HCT116 (cell line): ENCODE data around the gene ITPKB. TPM values are rescaled to one million over a fixed set of nuclear protein-coding genes. Genes with fewer than 3 reads are reported as not detected.

Experiments used
- ATAC-seq: fragments of 200-7000 bp; cut with Tn5 transposase; 2 replicates; pipeline ENCODE4 v1.9.1; 2020; ENCODE audit warnings: mild to moderate bottlenecking, moderate library complexity
- BruUV-seq: library from RNA; stranded (reverse); fragments of 400-500 nt; replicated peaks from 2 replicates; lab custom pipeline; 2021; lab: Mats Ljungman, UMichigan
- CTCF ChIA-PET: fragments of 300-600 bp; sonication (Branson Sonifier 250); formaldehyde crosslinking; loops from one replicate; lab custom pipeline; 2021; ENCODE audit warnings: antibody characterized with exemption; lab: Charles Lee
- POLR2A ChIA-PET: fragments of 300-600, 350-600 bp; sonication (Branson Sonifier 250); formaldehyde crosslinking; loops from one replicate; lab custom pipeline; 2021; ENCODE audit warnings: antibody characterized with exemption; lab: Charles Lee
- RAD21 ChIA-PET, 2 experiments: fragments of 300-600 bp; sonication (Branson Sonifier 250); formaldehyde crosslinking; loops; one replicate each; lab custom pipeline; 2023; ENCODE audit warnings: low total read pairs in 2 of 2; ENCODE audit not compliant: uncharacterized antibody in 2 of 2, unreplicated experiment in 2 of 2, low non-redundant PET in 1 of 2; lab: Charles Lee
- DNase-seq: peaks from one replicate; pipeline ENCODE4 v3.0.0-alpha.2; 2010; ENCODE audit warnings: low read depth, low spot score
- H2AFZ ChIP-seq: fragments of 200-600 bp; shearing (Covaris generic), sonication (generic); 2 replicates; pipeline ENCODE4 v1.6.1; 2017; ENCODE audit warnings: low read depth, mixed run types, mixed read lengths, antibody characterized with exemption, low read length; ENCODE audit not compliant: poor library complexity, severe bottlenecking
- H3K27ac ChIP-seq: 2 replicates; pipeline ENCODE4 v1.5.1; 2012; ENCODE audit warnings: low read depth, low read length
- H3K27me3 ChIP-seq: fragments of 200-600 bp; sonication (generic); 2 replicates; pipeline ENCODE4 v1.6.1; 2016; ENCODE audit warnings: mixed run types, low read length, mixed read lengths; ENCODE audit not compliant: insufficient read depth
- H3K36me3 ChIP-seq, 2 experiments: fragments of 200-500 bp in 1 of 2; fragments of 200-600 bp in 1 of 2; sonication (Bioruptor generic) in 1 of 2; sonication (generic) in 1 of 2; 2 replicates each; pipeline versions ENCODE4 v1.5.1 to v1.6.1; 2014 to 2016; ENCODE audit warnings: low read length in 2 of 2, inconsistent platforms in 1 of 2, mixed read lengths in 1 of 2, mixed run types in 1 of 2; ENCODE audit not compliant: insufficient read depth in 2 of 2, control insufficient read depth in 1 of 2
- H3K4me1 ChIP-seq, 2 experiments: fragments of 200-600 bp in 1 of 2; sonication (generic) in 1 of 2; 2 replicates each; pipeline versions ENCODE4 v1.5.1 to v1.6.1; 2012 to 2017; ENCODE audit warnings: low read length in 2 of 2, inconsistent platforms in 1 of 2, mild to moderate bottlenecking in 1 of 2, mixed read lengths in 1 of 2, mixed run types in 1 of 2, moderate library complexity in 1 of 2; ENCODE audit not compliant: insufficient read depth in 2 of 2, control insufficient read depth in 1 of 2
- H3K4me2 ChIP-seq: fragments of 200-600 bp; sonication (generic); 2 replicates; pipeline ENCODE4 v1.6.1; 2017; ENCODE audit warnings: mixed run types, low read length, mixed read lengths
- H3K4me3 ChIP-seq, 2 experiments: fragments of 200-600 bp in 1 of 2; sonication (generic) in 1 of 2; replicated peaks in 1 of 2; 2 replicates each; pipeline ENCODE4 v1.5.1; 2011 to 2016; ENCODE audit warnings: low read length in 2 of 2, control low read depth in 1 of 2, low read depth in 1 of 2, mild to moderate bottlenecking in 1 of 2, mixed read lengths in 1 of 2, mixed run types in 1 of 2
- H3K79me2 ChIP-seq: fragments of 200-600 bp; sonication (generic); 2 replicates; pipeline ENCODE4 v1.6.1; 2017; ENCODE audit warnings: mild to moderate bottlenecking, mixed run types, low read length, moderate library complexity, mixed read lengths; ENCODE audit not compliant: insufficient read depth
- H3K9ac ChIP-seq: fragments of 200-600 bp; sonication (generic); 2 replicates; pipeline ENCODE4 v1.6.1; 2016; ENCODE audit warnings: low read length, mixed read lengths
- H3K9me2 ChIP-seq: fragments of 200-600 bp; sonication (generic), shearing (Covaris generic); 2 replicates; pipeline ENCODE4 v1.6.1; 2017; ENCODE audit warnings: mixed run types, mild to moderate bottlenecking, moderate library complexity; ENCODE audit not compliant: insufficient read depth
- H3K9me3 ChIP-seq, 2 experiments: fragments of 200-500 bp in 1 of 2; fragments of 200-600 bp in 1 of 2; sonication (Bioruptor generic) in 1 of 2; sonication (generic) in 1 of 2; 2 replicates each; pipeline ENCODE4 v1.6.1; 2014 to 2017; ENCODE audit warnings: low read length in 2 of 2, mixed read lengths in 2 of 2, inconsistent platforms in 1 of 2, low read depth in 1 of 2, mild to moderate bottlenecking in 1 of 2, mixed run types in 1 of 2, moderate library complexity in 1 of 2; ENCODE audit not compliant: control insufficient read depth in 1 of 2, insufficient read depth in 1 of 2
- H4K20me1 ChIP-seq: fragments of 200-600 bp; sonication (generic), shearing (Covaris generic); 2 replicates; pipeline ENCODE4 v1.6.1; 2017; ENCODE audit warnings: mixed run types, mild to moderate bottlenecking, moderate library complexity; ENCODE audit not compliant: insufficient read depth
- CEBPB ChIP-seq: IDR thresholded peaks from 2 replicates; pipeline ENCODE4 v1.6.1; 2012; ENCODE audit warnings: low read depth
- ELF1 ChIP-seq: IDR thresholded peaks from 2 replicates; pipeline ENCODE4 v1.6.1; 2012; ENCODE audit warnings: low read depth, borderline replicate concordance
- EZH2 ChIP-seq: fragments of 200-600 bp; sonication (generic); IDR thresholded peaks from 2 replicates; pipeline ENCODE4 v1.6.1; 2017; ENCODE audit warnings: antibody characterized with exemption, mixed run types
- EZH2phosphoT487 ChIP-seq: fragments of 200-600 bp; IDR thresholded peaks from 2 replicates; pipeline ENCODE4 v1.6.1; 2018; ENCODE audit warnings: antibody characterized with exemption, borderline replicate concordance
- POLR2A ChIP-seq: IDR thresholded peaks from 2 replicates; pipeline ENCODE4 v1.7.0; 2011; ENCODE audit warnings: borderline replicate concordance; ENCODE audit not compliant: insufficient read depth, insufficient read length; ENCODE audit errors: extremely low read depth
- POLR2AphosphoS5 ChIP-seq: IDR thresholded peaks from 2 replicates; pipeline ENCODE4 v1.6.1; 2011; ENCODE audit warnings: mild to moderate bottlenecking, low read depth, low read length, moderate library complexity
- RAD21 ChIP-seq: IDR thresholded peaks from 2 replicates; pipeline ENCODE4 v1.6.1; 2012; ENCODE audit warnings: low read depth, mild to moderate bottlenecking
- REST ChIP-seq: IDR thresholded peaks from 2 replicates; pipeline ENCODE4 v1.6.1; 2012; ENCODE audit warnings: low read depth
- SP1 ChIP-seq: IDR thresholded peaks from 2 replicates; pipeline ENCODE4 v1.6.1; 2012; ENCODE audit warnings: low read depth
- SRF ChIP-seq: IDR thresholded peaks from 2 replicates; pipeline ENCODE4 v1.6.1; 2012; ENCODE audit warnings: low read depth
- ZBTB33 ChIP-seq: IDR thresholded peaks from 2 replicates; pipeline ENCODE4 v1.6.1; 2011; ENCODE audit warnings: mild to moderate bottlenecking, low read length, moderate library complexity; ENCODE audit not compliant: insufficient replicate concordance; ENCODE audit errors: extremely low read depth
- ZFX ChIP-seq: fragments of 450-650 bp; IDR thresholded peaks from 2 replicates; pipeline ENCODE4 v1.6.1; 2017
- ZNF274 ChIP-seq: fragments of 200-500 bp; sonication (Bioruptor generic); IDR thresholded peaks from 2 replicates; pipeline ENCODE4 v1.6.1; 2014; ENCODE audit warnings: mild to moderate bottlenecking, low read depth, low read length, inconsistent platforms
- intact Hi-C: fragments of 100-400 bp; cut with micrococcal nuclease; formaldehyde crosslinking; loops from 2 replicates; pipeline ENCODE4 v1.10.0; 2022
- total RNA-seq: library from RNA; stranded (reverse); gene quantifications from one replicate; pipeline ENCODE4 v1.2.1, GENCODE V29; 2021; ENCODE audit not compliant: unreplicated experiment

Gene ITPKB
- total RNA-seq, 1 experiment from 2014 or later = 4.4 TPM

GRCh38 chr1:226698659-226699058 is 40.4 kb downstream of the ITPKB start:
- H3K79me2 ChIP-seq = no peaks in the 10 kb centered on the region
- no peaks in the 10 kb centered on the region for H4K20me1 ChIP-seq
- H3K27me3 ChIP-seq = no peaks in the 10 kb centered on the region
- RAD21 ChIA-PET = no interaction called here
- H3K9ac ChIP-seq = no peak overlapping the region
- no peaks in the 10 kb centered on the region for H3K9me2 ChIP-seq
- H3K36me3 ChIP-seq = no peaks in the 10 kb centered on the region
- peaks cover 0 to 21% of the 10 kb centered on the region in 2 experiments; a peak in 2 of 4 replicates for H3K4me1 ChIP-seq
- BruUV-seq = no TSS peak
- H3K4me2 ChIP-seq = no peak overlapping the region
- intact Hi-C loops = no loop called here
- TF ChIP-seq SP1 = no peak
- no peak for TF ChIP-seq CEBPB
- TF ChIP-seq POLR2A = no peak
- TF ChIP-seq ZBTB33 = no peak
- no peak for TF ChIP-seq POLR2AphosphoS5
- no peak for TF ChIP-seq ELF1
- TF ChIP-seq RAD21 = no peak
- TF ChIP-seq, all 23 proteins: peak for 0
- ATAC-seq (no peak), DNase-seq (no peak)
- H3K4me3 ChIP-seq = no peak overlapping the region
- no peak overlapping the region for H2AFZ ChIP-seq
- ChIA-PET CTCF (no interaction called here), POLR2A (no interaction called here)
- H3K9me3 ChIP-seq = no peaks in the 10 kb centered on the region
- no peak overlapping the region for H3K27ac ChIP-seq

- ChIA-PET RAD21 (no interaction called here), CTCF (no interaction called here), POLR2A (no interaction called here)
- H3K27ac ChIP-seq = no peak overlapping the region
- H3K4me2 ChIP-seq = peak overlapping the region; percentile 34; the same call in 1 of the 2 replicates
- H3K9me3 ChIP-seq = no peaks in the 10 kb centered on the region
- no peaks in the 10 kb centered on the region for H3K36me3 ChIP-seq
- H2AFZ ChIP-seq = no peak overlapping the region
- DNase-seq (no peak), ATAC-seq (0 out of 2 replicates have a peak, but pooled peaks have one; percentile 36)
- intact Hi-C loops = no loop called here
- no peaks in the 10 kb centered on the region for H3K9me2 ChIP-seq
- BruUV-seq = no TSS peak
- no peak overlapping the region for H3K9ac ChIP-seq
- no peaks in the 10 kb centered on the region for H3K79me2 ChIP-seq
- no peaks in the 10 kb centered on the region for H3K27me3 ChIP-seq
- no peak overlapping the region for H3K4me3 ChIP-seq
- H4K20me1 ChIP-seq = no peaks in the 10 kb centered on the region
- H3K4me1 ChIP-seq = peaks cover 0 to 21% of the 10 kb centered on the region in 2 experiments; a peak in 2 of 4 replicates
- TF ChIP-seq EZH2 (no peak), REST (no peak), EZH2phosphoT487 (no peak), ZFX (no peak), ZBTB33 (no peak), ZNF274 (no peak), SRF (no peak)
Measured at GRCh38 chr1:226697929-226698544, 41.0 kb downstream of the ITPKB start.
